Measurements from ENCODE around the gene DHPS.
A peak's percentile ranks its signal among the peaks of the same experiment; 100 is the strongest.
"Not testable (repeated sequence)": the region's sequence is repeated elsewhere in the genome, so short reads cannot be mapped to it uniquely, and the experiment has no call there.

The DHPS gene

GRCh38 chr19:12705654-12706331, 24.1 kb upstream of the DHPS start:
- Histone ChIP-seq H3K27me3 (ENCODE audit: control insufficient read depth in 1 of 2, insufficient read depth in 2 of 2, low read length in 2 of 2) (no peaks in the 10 kb centered on the region), H3K27ac (ENCODE audit: low read depth, low read length) (no peak overlapping the region), H3K4me1 (ENCODE audit: control insufficient read depth in 1 of 2, insufficient read depth in 2 of 2, low read length in 2 of 2) (no peaks in the 10 kb centered on the region), H3K36me3 (ENCODE audit: control insufficient read depth in 1 of 2, insufficient read depth in 2 of 2, low read length in 2 of 2) (peaks cover 45 to 80% of the 10 kb centered on the region in 2 donors), H3K9me3 (ENCODE audit: control insufficient read depth in 1 of 2, low read length in 2 of 2) (no peaks in the 10 kb centered on the region), H3K9ac (ENCODE audit: low read depth in 1 of 2, low read length in 2 of 2) (no peak overlapping the region), H3K4me3 (ENCODE audit: low read depth in 1 of 2, low read length in 2 of 2) (no peak overlapping the region)

GRCh38 chr19:12705169-12705568, 23.5 kb upstream of the DHPS start:
- H3K4me1 ChIP-seq (ENCODE audit: control insufficient read depth in 1 of 2, insufficient read depth in 2 of 2, low read length in 2 of 2) = no peaks in the 10 kb centered on the region
- H3K9ac ChIP-seq (ENCODE audit: low read depth in 1 of 2, low read length in 2 of 2) = no peak overlapping the region
- no peaks in the 10 kb centered on the region for H3K27me3 ChIP-seq (ENCODE audit: control insufficient read depth in 1 of 2, insufficient read depth in 2 of 2, low read length in 2 of 2)
- H3K27ac ChIP-seq (ENCODE audit: low read depth, low read length) = no peak overlapping the region
- peaks cover 40 to 79% of the 10 kb centered on the region in 2 donors for H3K36me3 ChIP-seq (ENCODE audit: control insufficient read depth in 1 of 2, insufficient read depth in 2 of 2, low read length in 2 of 2)
- H3K4me3 ChIP-seq (ENCODE audit: low read depth in 1 of 2, low read length in 2 of 2) = no peak overlapping the region
- H3K9me3 ChIP-seq (ENCODE audit: control insufficient read depth in 1 of 2, low read length in 2 of 2) = no peaks in the 10 kb centered on the region

GRCh38 chr19:12703046-12703445, 21.4 kb upstream of the DHPS start:
- Histone ChIP-seq H3K9me3 (ENCODE audit: control insufficient read depth in 1 of 2, low read length in 2 of 2) (no peaks in the 10 kb centered on the region), H3K36me3 (ENCODE audit: control insufficient read depth in 1 of 2, insufficient read depth in 2 of 2, low read length in 2 of 2) (peaks cover 36 to 68% of the 10 kb centered on the region in 2 donors), H3K27me3 (ENCODE audit: control insufficient read depth in 1 of 2, insufficient read depth in 2 of 2, low read length in 2 of 2) (no peaks in the 10 kb centered on the region), H3K4me3 (ENCODE audit: low read depth in 1 of 2, low read length in 2 of 2) (no peak overlapping the region), H3K4me1 (ENCODE audit: control insufficient read depth in 1 of 2, insufficient read depth in 2 of 2, low read length in 2 of 2) (no peaks in the 10 kb centered on the region), H3K27ac (ENCODE audit: low read depth, low read length) (no peak overlapping the region), H3K9ac (ENCODE audit: low read depth in 1 of 2, low read length in 2 of 2) (no peak overlapping the region)

GRCh38 chr19:12701596-12702282, 20.1 kb upstream of the DHPS start:
- H3K9me3 ChIP-seq (ENCODE audit: control insufficient read depth in 1 of 2, low read length in 2 of 2) = no peaks in the 10 kb centered on the region
- H3K4me1 ChIP-seq (ENCODE audit: control insufficient read depth in 1 of 2, insufficient read depth in 2 of 2, low read length in 2 of 2) = peaks cover 5 to 6% of the 10 kb centered on the region in 2 donors
- H3K36me3 ChIP-seq (ENCODE audit: control insufficient read depth in 1 of 2, insufficient read depth in 2 of 2, low read length in 2 of 2) = peaks cover 35 to 58% of the 10 kb centered on the region in 2 donors
- H3K27me3 ChIP-seq (ENCODE audit: control insufficient read depth in 1 of 2, insufficient read depth in 2 of 2, low read length in 2 of 2) = no peaks in the 10 kb centered on the region
- H3K9ac ChIP-seq (ENCODE audit: low read depth in 1 of 2, low read length in 2 of 2) = no peak overlapping the region
- H3K27ac ChIP-seq (ENCODE audit: low read depth, low read length) = no peak overlapping the region
- H3K4me3 ChIP-seq (ENCODE audit: low read depth in 1 of 2, low read length in 2 of 2) = no peak overlapping the region

- H3K27me3 ChIP-seq (ENCODE audit: control insufficient read depth in 1 of 2, insufficient read depth in 2 of 2, low read length in 2 of 2) = no peaks in the 10 kb centered on the region
- H3K9me3 ChIP-seq (ENCODE audit: control insufficient read depth in 1 of 2, low read length in 2 of 2) = no peaks in the 10 kb centered on the region
- no peak overlapping the region for H3K9ac ChIP-seq (ENCODE audit: low read depth in 1 of 2, low read length in 2 of 2)
- peaks cover 10 to 30% of the 10 kb centered on the region in 2 donors for H3K36me3 ChIP-seq (ENCODE audit: control insufficient read depth in 1 of 2, insufficient read depth in 2 of 2, low read length in 2 of 2)
- H3K27ac ChIP-seq (ENCODE audit: low read depth, low read length) = no peak overlapping the region
- H3K4me3 ChIP-seq (ENCODE audit: low read depth in 1 of 2, low read length in 2 of 2) = no peak overlapping the region
- peaks cover 12 to 15% of the 10 kb centered on the region in 2 donors for H3K4me1 ChIP-seq (ENCODE audit: control insufficient read depth in 1 of 2, insufficient read depth in 2 of 2, low read length in 2 of 2)
Measured at GRCh38 chr19:12698138-12698537, 16.5 kb upstream of the DHPS start.

GRCh38 chr19:12697425-12697824, 15.7 kb upstream of the DHPS start:
- H3K27ac ChIP-seq (ENCODE audit: low read depth, low read length); H3K9me3 ChIP-seq (ENCODE audit: control insufficient read depth in 1 of 2, low read length in 2 of 2); H3K9ac ChIP-seq (ENCODE audit: low read depth in 1 of 2, low read length in 2 of 2); H3K27me3 ChIP-seq (ENCODE audit: control insufficient read depth in 1 of 2, insufficient read depth in 2 of 2, low read length in 2 of 2): not testable (repeated sequence)
- H3K4me1 ChIP-seq (ENCODE audit: control insufficient read depth in 1 of 2, insufficient read depth in 2 of 2, low read length in 2 of 2) = peaks cover 12 to 15% of the 10 kb centered on the region in 2 donors
- H3K36me3 ChIP-seq (ENCODE audit: control insufficient read depth in 1 of 2, insufficient read depth in 2 of 2, low read length in 2 of 2) = peaks cover 5 to 23% of the 10 kb centered on the region in 2 donors
- H3K4me3 ChIP-seq (ENCODE audit: low read depth in 1 of 2, low read length in 2 of 2) = peak overlapping the region in 1 of 2 donors; percentile 91

- Histone ChIP-seq H3K27me3 (ENCODE audit: control insufficient read depth in 1 of 2, insufficient read depth in 2 of 2, low read length in 2 of 2) (no peaks in the 10 kb centered on the region), H3K4me3 (ENCODE audit: low read depth in 1 of 2, low read length in 2 of 2) (peak within 1 kb of the TSS; percentile 91 to 98), H3K9me3 (ENCODE audit: control insufficient read depth in 1 of 2, low read length in 2 of 2) (no peaks in the 10 kb centered on the region), H3K27ac (ENCODE audit: low read depth, low read length) (peak within 1 kb of the TSS; percentile 79), H3K36me3 (ENCODE audit: control insufficient read depth in 1 of 2, insufficient read depth in 2 of 2, low read length in 2 of 2) (peaks cover 5 to 18% of the 10 kb centered on the region in 2 donors), H3K4me1 (ENCODE audit: control insufficient read depth in 1 of 2, insufficient read depth in 2 of 2, low read length in 2 of 2) (peaks cover 12 to 15% of the 10 kb centered on the region in 2 donors), H3K9ac (ENCODE audit: low read depth in 1 of 2, low read length in 2 of 2) (peak within 1 kb of the TSS; percentile 83 to 86)
Measured at GRCh38 chr19:12696366-12697335, 15.0 kb upstream of the DHPS start, which contains the start of gene FBXW9. TSS of gene FBXW9 (minus strand) at chr19:12696631. CDS start at chr19:12696581, 50 bp downstream.

- Histone ChIP-seq H3K9me3 (ENCODE audit: control insufficient read depth in 1 of 2, low read length in 2 of 2) (no peaks in the 10 kb centered on the region), H3K9ac (ENCODE audit: low read depth in 1 of 2, low read length in 2 of 2) (peak overlapping the region; percentile 83 to 86), H3K27me3 (ENCODE audit: control insufficient read depth in 1 of 2, insufficient read depth in 2 of 2, low read length in 2 of 2) (no peaks in the 10 kb centered on the region), H3K4me3 (ENCODE audit: low read depth in 1 of 2, low read length in 2 of 2) (peak overlapping the region; percentile 91 to 98), H3K36me3 (ENCODE audit: control insufficient read depth in 1 of 2, insufficient read depth in 2 of 2, low read length in 2 of 2) (peaks cover 1 to 11% of the 10 kb centered on the region in 2 donors), H3K4me1 (ENCODE audit: control insufficient read depth in 1 of 2, insufficient read depth in 2 of 2, low read length in 2 of 2) (peaks cover 12 to 15% of the 10 kb centered on the region in 2 donors), H3K27ac (ENCODE audit: low read depth, low read length) (no peak overlapping the region)
Measured at GRCh38 chr19:12695997-12696365, 14.3 kb upstream of the DHPS start.

- H3K9ac ChIP-seq (ENCODE audit: low read depth in 1 of 2, low read length in 2 of 2) = peak overlapping the region; percentile 47 to 83
- H3K4me3 ChIP-seq (ENCODE audit: low read depth in 1 of 2, low read length in 2 of 2) = peak overlapping the region; percentile 91 to 98
- peaks cover 0 to 6% of the 10 kb centered on the region in 2 donors for H3K36me3 ChIP-seq (ENCODE audit: control insufficient read depth in 1 of 2, insufficient read depth in 2 of 2, low read length in 2 of 2)
- H3K27ac ChIP-seq (ENCODE audit: low read depth, low read length) = no peak overlapping the region
- peaks cover 12 to 15% of the 10 kb centered on the region in 2 donors for H3K4me1 ChIP-seq (ENCODE audit: control insufficient read depth in 1 of 2, insufficient read depth in 2 of 2, low read length in 2 of 2)
- H3K27me3 ChIP-seq (ENCODE audit: control insufficient read depth in 1 of 2, insufficient read depth in 2 of 2, low read length in 2 of 2) = no peaks in the 10 kb centered on the region
- H3K9me3 ChIP-seq (ENCODE audit: control insufficient read depth in 1 of 2, low read length in 2 of 2) = no peaks in the 10 kb centered on the region
Measured at GRCh38 chr19:12695514-12695913, 13.8 kb upstream of the DHPS start.

All from duodenal mucosa (tissue), 2 donors.